ENCODE measurements around the gene KCNK1. TPM values are rescaled to one million over a fixed set of nuclear protein-coding genes. Genes with fewer than 3 reads are reported as not detected.

KCNK1 gene
- total and polyA plus RNA-seq, 2 of the 8 experiments (the other 6 are each of a cell fraction or from before 2014, with no cell fraction given) = 11.9 to 16.5 TPM

DNA sequence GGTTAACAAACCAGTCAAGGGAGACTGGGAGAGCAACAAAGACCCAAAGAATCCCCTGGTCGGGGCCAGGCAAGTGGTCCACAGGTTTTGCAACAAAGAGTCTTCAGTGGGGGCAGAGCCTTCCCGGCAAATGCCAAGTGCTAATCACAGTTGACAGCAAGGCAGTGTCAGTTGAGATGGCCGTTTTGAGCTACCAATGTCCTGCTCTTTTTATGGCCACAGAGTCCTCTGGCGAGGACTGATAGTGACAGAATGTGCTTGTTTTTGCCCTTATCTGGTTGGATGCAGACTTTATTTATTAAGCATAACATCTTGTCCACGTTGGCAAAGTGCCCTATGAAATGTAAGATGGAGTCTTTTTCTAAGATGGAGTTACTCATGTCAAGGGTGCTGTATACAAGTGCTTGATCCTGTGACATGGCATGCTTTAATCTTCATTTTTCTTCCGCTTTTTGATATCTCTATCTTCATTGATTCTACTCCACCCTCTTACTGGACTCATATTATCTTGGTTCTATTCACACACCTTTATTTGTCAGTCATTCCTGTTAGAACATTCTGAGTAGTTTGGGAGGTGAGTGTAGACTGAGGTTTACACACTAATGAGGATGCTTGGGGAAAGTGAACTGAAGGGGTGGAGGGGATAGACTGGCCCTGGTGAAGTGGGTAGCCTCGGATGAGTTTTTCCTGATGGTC, 51.8 kb downstream of the KCNK1 start:
- H3K36me3 ChIP-seq (ENCODE audit: control insufficient read depth in 2 of 4, insufficient read depth in 4 of 4, low read length in 3 of 4) = peaks cover 0 to 4% (median under 1%) of the 10 kb centered on the region in 4 experiments; a peak in 3 of 8 replicates

More for the DNA sequence above, 51.8 kb downstream of the KCNK1 start:
- no peak overlapping the region for H2BK5ac ChIP-seq (ENCODE audit: low read depth, low read length)
- H2BK15ac ChIP-seq (ENCODE audit: low read length) = no peak overlapping the region
- H3K23me2 ChIP-seq (ENCODE audit: low read depth, low read length) = no peaks in the 10 kb centered on the region
- no peaks in the 10 kb centered on the region for H3K27me3 ChIP-seq (replicated peaks in 1 of 4; ENCODE audit: control insufficient read depth in 3 of 4, extremely low read depth in 1 of 4, insufficient read depth in 3 of 4, low read length in 3 of 4)
- H3K56ac ChIP-seq (replicated peaks; ENCODE audit: insufficient read length, low read depth, low read length) = no peak overlapping the region
- H3K14ac ChIP-seq (ENCODE audit: insufficient read length) = no peak overlapping the region
- WGBS, 2 experiments (ENCODE audit: extremely low coverage in 1 of 2, insufficient coverage in 1 of 2, insufficient read length in 1 of 2, insufficient replicate concordance in 2 of 2, low coverage in 1 of 2, low lambda C conversion rate in 2 of 2, missing lambda C conversion rate in 1 of 2) = 92% methylated on average over 7 of the region's 7 CpGs; no CpG with 5 or more reads in 1 of the 2 experiments
- ChIA-PET POLR2A (ENCODE audit: partially characterized antibody) (no interaction called here), CTCF (ENCODE audit: partially characterized antibody) (interaction anchor here (2.7 kb wide), 1 partner anchor 13 kb away, joined by 10 read pairs; no protein-coding TSS in a partner anchor)
- H3K4me1 ChIP-seq (replicated peaks in 1 of 4; ENCODE audit: control insufficient read depth in 3 of 4, insufficient read depth in 4 of 4, low read length in 3 of 4) = 0 out of 7 replicates have a peak, but pooled peaks cover 0 to 2% (median 0%) of the 10 kb centered on the region in 4 experiments
- H2BK12ac ChIP-seq (ENCODE audit: low read depth, low read length) = no peak overlapping the region
- no peak overlapping the region for H4K5ac ChIP-seq (ENCODE audit: insufficient read length, low read depth, low read length)
- H3K79me1 ChIP-seq (ENCODE audit: low read depth, low read length) = no peaks in the 10 kb centered on the region
- no peaks in the 10 kb centered on the region; a peak in 1 of 4 replicates for H3K79me2 ChIP-seq (ENCODE audit: control insufficient read depth in 1 of 2, insufficient read depth in 2 of 2, low read length in 2 of 2)
- no peak overlapping the region for H2AK5ac ChIP-seq (ENCODE audit: low read depth, low read length)
- H4K8ac ChIP-seq (ENCODE audit: extremely low read depth, insufficient read depth, low read length) = no peak overlapping the region
- no peaks in the 10 kb centered on the region for H4K20me1 ChIP-seq (replicated peaks in 1 of 2; ENCODE audit: control insufficient read depth in 1 of 2, insufficient read depth in 2 of 2, low read length in 2 of 2)
- DNase-seq (ENCODE audit: low read depth in 1 of 2, low spot score in 2 of 2) (no peak), FAIRE-seq (no peak)
- H2BK20ac ChIP-seq (ENCODE audit: low read length) = no peak overlapping the region
- TF ChIP-seq EZH2 (IDR thresholded peaks at IDR 0.05; ENCODE audit: low read depth, low read length, severe bottlenecking) (no peak), BACH1 (IDR thresholded peaks at IDR 0.05; ENCODE audit: low read length) (no peak)
- H3K27ac ChIP-seq (ENCODE audit: low read depth, low read length) = no peak overlapping the region
- no peak overlapping the region for H3K4ac ChIP-seq (replicated peaks; ENCODE audit: insufficient read length, low read depth, low read length)
- no peak overlapping the region for H3K4me3 ChIP-seq (ENCODE audit: extremely low read depth in 1 of 4, insufficient read depth in 2 of 4, low read depth in 3 of 4, low read length in 4 of 4)
- no peak overlapping the region for H3K4me2 ChIP-seq (ENCODE audit: insufficient read depth in 1 of 2, low read depth in 2 of 2, low read length in 2 of 2)
- no peak overlapping the region for H2BK120ac ChIP-seq (replicated peaks; ENCODE audit: low read depth, low read length)
- no peak overlapping the region for H2AFZ ChIP-seq (ENCODE audit: low read length)
- no peak overlapping the region for H3K9ac ChIP-seq (replicated peaks in 1 of 4; ENCODE audit: extremely low read depth in 1 of 4, low read depth in 3 of 4, low read length in 3 of 4)
- H3K9me3 ChIP-seq (ENCODE audit: insufficient read depth in 2 of 2, low read depth in 1 of 2, low read length in 1 of 2) = no peaks in the 10 kb centered on the region
- no peak overlapping the region for H3K18ac ChIP-seq (ENCODE audit: extremely low read depth, low read length)
- H3K23ac ChIP-seq (ENCODE audit: insufficient read length) = no peak overlapping the region
- no peak overlapping the region for H4K91ac ChIP-seq (replicated peaks; ENCODE audit: insufficient read length, low read length)

Measured in H1 (cell line).